VCaP (cell line): Measurements from ENCODE around the gene ASAP2.
A peak's percentile ranks its signal among the peaks of the same experiment; 100 is the strongest.

Experiments
- H3K27ac ChIP-seq: fragments of 450-650 bp; 2 replicates; pipeline ENCODE4 v1.5.1; 2017
- CTCF ChIP-seq: fragments of 450-650 bp; conservative IDR thresholded peaks from 2 replicates; pipeline ENCODE4 v1.5.1; 2017; ENCODE audit warnings: mild to moderate bottlenecking, moderate library complexity

ASAP2 gene

GRCh38 chr2:9273486-9274130 is 67.0 kb downstream of the ASAP2 start:
- TF ChIP-seq CTCF: no peak

GRCh38 chr2:9274701-9275343 is 68.2 kb downstream of the ASAP2 start:
- TF ChIP-seq CTCF: no peak
- no peak overlapping the region for H3K27ac ChIP-seq

More at GRCh38 chr2:9273486-9274130, 67.0 kb downstream of the ASAP2 start:
- H3K27ac ChIP-seq: no peak overlapping the region

GRCh38 chr2:9275399-9275798 is 68.8 kb downstream of the ASAP2 start:
- no peak for TF ChIP-seq CTCF
- H3K27ac ChIP-seq: no peak overlapping the region

GRCh38 chr2:9276074-9276473 is 69.5 kb downstream of the ASAP2 start:
- H3K27ac ChIP-seq: no peak overlapping the region

GRCh38 chr2:9276901-9277451 is 70.4 kb downstream of the ASAP2 start:
- H3K27ac ChIP-seq: no peak overlapping the region
- no peak for TF ChIP-seq CTCF

More at GRCh38 chr2:9276074-9276473, 69.5 kb downstream of the ASAP2 start:
- TF ChIP-seq CTCF: no peak

GRCh38 chr2:9278439-9278838 is 71.8 kb downstream of the ASAP2 start:
- H3K27ac ChIP-seq: no peak overlapping the region
- no peak for TF ChIP-seq CTCF

- TF ChIP-seq CTCF: no peak
- peak overlapping the region; percentile 82 for H3K27ac ChIP-seq
These were observed 72.8 kb downstream of the ASAP2 start for GRCh38 chr2:9279426-9279825.
